Measurements from ENCODE around the gene KRTAP10-12.

KRTAP10-12 gene

DNA sequence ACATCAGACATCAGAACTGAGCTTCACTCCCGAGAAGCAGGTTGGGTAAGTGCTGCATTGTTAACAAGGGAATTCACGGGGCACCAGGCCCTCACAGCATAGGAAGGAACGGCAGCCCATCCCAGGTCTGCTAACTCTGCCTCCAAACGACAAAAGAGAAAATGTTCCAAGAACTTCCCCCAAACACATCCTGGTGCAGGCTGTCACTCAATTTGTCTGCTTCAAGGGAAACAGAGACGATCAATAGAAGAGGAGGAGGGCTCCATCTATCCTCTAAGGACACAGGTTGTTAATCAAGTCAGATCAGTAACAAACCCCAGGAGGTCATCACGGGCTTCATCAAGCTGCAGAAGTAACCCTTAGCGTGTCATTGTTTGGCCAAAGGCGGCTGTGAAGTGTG is 17.9 kb downstream of the KRTAP10-12 start:
- no peak for TF ChIP-seq CTCF (conservative IDR thresholded peaks at IDR 0.05; ENCODE audit: low read depth, low read length)
- no peak overlapping the region for H3K4me3 ChIP-seq (ENCODE audit: low read length)
- no peak for DNase-seq (ENCODE audit: low read depth)

DNA sequence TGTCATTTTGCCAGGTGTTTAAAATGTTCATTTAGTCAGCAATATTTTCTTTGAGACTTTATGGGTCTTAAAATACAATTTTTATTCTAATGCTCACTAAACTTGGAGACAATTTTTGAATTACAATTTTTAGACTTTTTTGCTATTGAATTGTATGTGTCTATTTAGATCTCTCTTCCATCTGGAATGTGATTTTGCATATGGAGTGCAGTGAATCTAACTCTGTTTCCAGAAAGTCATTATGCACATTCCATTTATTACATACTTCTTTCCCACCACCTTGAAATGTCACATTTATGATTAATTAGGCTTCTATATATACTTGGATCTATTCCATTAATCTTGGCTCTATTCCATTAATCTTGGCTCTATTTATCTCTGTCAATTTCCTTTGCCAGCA is 20.0 kb downstream of the KRTAP10-12 start:
- TF ChIP-seq CTCF (conservative IDR thresholded peaks at IDR 0.05; ENCODE audit: low read depth, low read length) = no peak

GRCh38 chr21:44718093-44718492 is 21.1 kb downstream of the KRTAP10-12 start:
- no peak for TF ChIP-seq CTCF (conservative IDR thresholded peaks at IDR 0.05; ENCODE audit: low read depth, low read length)
- no peak overlapping the region for H3K4me3 ChIP-seq (ENCODE audit: low read length)
- no peak for DNase-seq (ENCODE audit: low read depth)

More for the DNA sequence above, 20.0 kb downstream of the KRTAP10-12 start:
- H3K4me3 ChIP-seq (ENCODE audit: low read length) = no peak overlapping the region
- no peak for DNase-seq (ENCODE audit: low read depth)

DNA sequence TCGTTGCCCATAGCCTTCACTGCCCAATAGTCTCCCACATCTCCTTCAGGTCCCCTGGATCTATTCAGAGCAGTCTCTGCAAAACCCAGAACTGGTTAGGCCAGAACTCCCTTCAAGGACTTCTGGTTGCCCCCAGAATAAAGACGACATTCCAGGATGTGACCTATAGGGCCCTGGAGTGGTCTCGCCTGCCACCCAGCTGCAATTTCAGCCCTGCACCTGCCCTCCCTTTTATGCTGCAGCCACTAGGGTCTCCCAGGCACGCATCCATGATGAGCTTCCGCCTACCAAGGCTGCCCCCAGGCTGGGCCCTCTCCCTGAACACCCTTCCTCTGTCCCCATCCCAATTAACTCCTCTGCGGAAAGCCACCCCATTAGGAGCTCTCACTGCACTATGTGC is 21.6 kb downstream of the KRTAP10-12 start:
- no peak for TF ChIP-seq CTCF (conservative IDR thresholded peaks at IDR 0.05; ENCODE audit: low read depth, low read length)
- DNase-seq (ENCODE audit: low read depth) = no peak
- H3K4me3 ChIP-seq (ENCODE audit: low read length) = no peak overlapping the region

DNA sequence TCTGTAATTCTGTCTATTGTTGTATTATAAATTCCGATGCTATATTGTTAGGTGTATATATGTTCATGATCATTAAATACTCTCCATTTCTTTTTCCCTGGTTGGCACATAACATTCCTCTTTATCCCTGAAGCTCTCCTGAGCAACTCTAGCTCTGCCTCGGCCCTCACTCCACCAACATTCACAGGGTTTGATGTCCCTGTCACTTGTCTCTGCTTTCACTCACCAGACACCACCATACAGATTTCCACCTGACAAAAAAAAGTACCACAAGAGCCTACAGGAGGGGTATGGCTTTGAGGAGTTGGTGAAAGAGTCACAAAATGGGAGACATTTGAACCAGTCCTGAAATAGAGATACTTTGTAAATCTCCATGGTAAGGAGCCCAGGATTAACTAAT is 23.2 kb downstream of the KRTAP10-12 start:
- no peak for TF ChIP-seq CTCF (conservative IDR thresholded peaks at IDR 0.05; ENCODE audit: low read depth, low read length)
- no peak overlapping the region for H3K4me3 ChIP-seq (ENCODE audit: low read length)
- no peak for DNase-seq (ENCODE audit: low read depth)

DNA sequence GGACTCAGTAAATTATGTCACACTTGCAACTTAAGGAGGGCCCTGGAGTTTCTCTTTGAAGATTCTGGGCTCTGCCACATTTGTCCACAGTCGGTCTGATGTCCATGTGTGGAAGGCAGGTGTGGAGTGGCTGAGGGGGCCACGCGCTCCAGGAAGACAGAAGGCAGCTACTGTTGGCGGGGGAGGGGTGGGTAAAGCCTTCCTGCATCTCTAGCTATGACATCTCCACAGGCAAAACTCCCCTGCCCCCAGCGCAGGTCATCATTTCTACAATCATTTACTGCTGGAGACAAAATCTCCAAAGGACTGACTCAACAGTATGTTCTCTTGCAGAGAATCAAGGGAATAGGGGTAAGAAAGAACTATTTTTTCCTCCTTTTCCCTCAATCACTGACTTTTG is 25.8 kb downstream of the KRTAP10-12 start:
- TF ChIP-seq CTCF (conservative IDR thresholded peaks at IDR 0.05; ENCODE audit: low read depth, low read length) = no peak
- H3K4me3 ChIP-seq (ENCODE audit: low read length) = no peak overlapping the region
- no peak for DNase-seq (ENCODE audit: low read depth)

- no peak overlapping the region for H3K4me3 ChIP-seq (ENCODE audit: low read length)
- TF ChIP-seq CTCF (conservative IDR thresholded peaks at IDR 0.05; ENCODE audit: low read depth, low read length) = no peak
- DNase-seq (ENCODE audit: low read depth) = no peak
Observed at GRCh38 chr21:44723177-44724131, 26.5 kb downstream of the KRTAP10-12 start.
